Endothelial cell (in vitro differentiated cells): ENCODE results near the gene ROCK2. TPM values are rescaled to one million over a fixed set of nuclear protein-coding genes. Genes with fewer than 3 reads are reported as not detected.
"Not testable (repeated sequence)": the region's sequence is repeated elsewhere in the genome, so short reads cannot be mapped to it uniquely, and the experiment has no call there.

Source experiments
- DNase-seq: peaks from one replicate; pipeline ENCODE4 v3.0.0; 2021; ENCODE audit warnings: low spot score
- H3K27ac Mint-ChIP-seq: one replicate; pipeline ENCODE4 v1.8.0; 2021; ENCODE audit warnings: mixed read lengths, inconsistent platforms; ENCODE audit not compliant: unreplicated experiment
- H3K27me3 Mint-ChIP-seq: one replicate; pipeline ENCODE4 v1.8.0; 2021; ENCODE audit warnings: mild to moderate bottlenecking, moderate library complexity, mixed read lengths, inconsistent platforms; ENCODE audit not compliant: unreplicated experiment
- H3K36me3 Mint-ChIP-seq: one replicate; pipeline ENCODE4 v1.8.0; 2021; ENCODE audit warnings: mild to moderate bottlenecking, low read depth, mixed read lengths, inconsistent platforms; ENCODE audit not compliant: unreplicated experiment
- H3K4me1 Mint-ChIP-seq: one replicate; pipeline ENCODE4 v1.8.0; 2021; ENCODE audit warnings: mild to moderate bottlenecking, mixed read lengths, inconsistent platforms; ENCODE audit not compliant: unreplicated experiment
- H3K4me3 Mint-ChIP-seq: one replicate; pipeline ENCODE4 v1.8.0; 2021; ENCODE audit warnings: mild to moderate bottlenecking, mixed read lengths, inconsistent platforms; ENCODE audit not compliant: unreplicated experiment
- H3K9me3 Mint-ChIP-seq: one replicate; pipeline ENCODE4 v1.8.0; 2021; ENCODE audit warnings: mixed read lengths, inconsistent platforms; ENCODE audit not compliant: unreplicated experiment
- CTCF ChIP-seq: fragments of 200-600 bp; sonication (generic); IDR thresholded peaks from one replicate; pipeline ENCODE4 v1.5.0; 2021; ENCODE audit warnings: antibody characterized with exemption; ENCODE audit not compliant: unreplicated experiment
- total RNA-seq: library from RNA; stranded (reverse); fragmentation: NEBNext Ultra II Directional; extraction: Animal tissue kit (Norgen Biotek cat#: 25700); gene quantifications from one replicate; pipeline ENCODE4 v1.2.1, GENCODE V29; 2021; ENCODE audit not compliant: unreplicated experiment

Gene ROCK2
- total RNA-seq, 1 donor from 2014 or later, result 52.8 TPM

DNA sequence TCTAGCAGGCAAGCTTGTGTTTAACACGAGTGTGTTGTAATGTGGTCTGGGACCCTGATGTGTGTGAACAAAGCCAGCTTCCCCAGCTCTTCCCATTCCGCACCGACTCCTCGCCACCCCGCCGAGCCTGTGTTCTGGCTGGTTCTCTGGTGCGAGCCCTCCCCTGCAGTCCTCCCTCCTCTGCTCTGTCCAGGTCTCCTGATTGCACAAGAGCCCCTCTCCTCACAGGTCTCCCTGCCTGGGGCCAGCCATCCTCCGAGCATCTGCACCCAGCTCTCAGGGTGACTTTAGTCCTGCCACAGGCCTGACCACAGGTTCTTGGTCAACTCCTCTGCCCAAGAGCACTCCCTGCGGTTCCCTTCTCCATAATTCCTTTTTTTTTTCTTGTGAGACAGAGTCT is 175.9 kb downstream of the ROCK2 start:
- TF ChIP-seq CTCF, result no peak
- Mint-ChIP-seq H3K27me3 (peaks cover 4% of the 10 kb centered on the region), H3K4me1 (peaks cover 3% of the 10 kb centered on the region), H3K27ac (no peak overlapping the region), H3K9me3 (no peaks in the 10 kb centered on the region), H3K36me3 (no peaks in the 10 kb centered on the region), H3K4me3 (no peak overlapping the region)
- DNase-seq, result no peak

- Mint-ChIP-seq H3K9me3 (no peaks in the 10 kb centered on the region), H3K27me3 (peaks cover 4% of the 10 kb centered on the region), H3K27ac (no peak overlapping the region), H3K4me1 (peaks cover 3% of the 10 kb centered on the region), H3K4me3 (no peak overlapping the region), H3K36me3 (no peaks in the 10 kb centered on the region)
- DNase-seq, result no peak
- no peak for TF ChIP-seq CTCF
Measured at GRCh38 chr2:11166476-11166875, 178.0 kb downstream of the ROCK2 start.

DNA sequence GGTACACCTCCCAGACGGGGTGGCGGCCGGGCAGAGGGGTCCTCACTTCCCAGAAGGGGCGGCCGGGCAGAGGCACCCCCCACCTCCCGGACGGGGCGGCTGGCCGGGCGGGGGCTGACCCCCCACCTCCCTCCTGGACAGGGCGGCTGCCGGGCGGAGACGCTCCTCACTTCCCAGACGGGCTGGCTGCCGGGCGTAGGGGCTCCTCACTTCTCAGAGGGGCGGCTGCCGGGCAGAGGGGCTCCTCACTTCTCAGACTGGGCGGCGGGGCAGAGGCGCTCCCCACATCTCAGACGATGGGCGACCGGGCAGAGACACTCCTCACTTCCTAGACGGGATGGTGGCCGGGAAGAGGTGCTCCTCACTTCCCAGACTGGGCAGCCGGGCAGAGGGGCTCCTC is 179.4 kb downstream of the ROCK2 start:
- H3K36me3 Mint-ChIP-seq, H3K9me3 Mint-ChIP-seq, H3K27me3 Mint-ChIP-seq, H3K4me1 Mint-ChIP-seq, H3K27ac Mint-ChIP-seq, DNase-seq, H3K4me3 Mint-ChIP-seq: not testable (repeated sequence)

GRCh38 chr2:11163439-11164317 is 180.8 kb downstream of the ROCK2 start:
- no peak for TF ChIP-seq CTCF
- Mint-ChIP-seq H3K27ac (no peak overlapping the region), H3K4me3 (no peak overlapping the region), H3K27me3 (peaks cover 13% of the 10 kb centered on the region), H3K36me3 (no peaks in the 10 kb centered on the region), H3K4me1 (no peaks in the 10 kb centered on the region), H3K9me3 (no peaks in the 10 kb centered on the region)
- DNase-seq, result no peak

GRCh38 chr2:11161747-11162146 is 182.7 kb downstream of the ROCK2 start:
- no peaks in the 10 kb centered on the region for H3K36me3 Mint-ChIP-seq
- no peak for DNase-seq
- TF ChIP-seq CTCF, result no peak
- no peak overlapping the region for H3K27ac Mint-ChIP-seq
- no peaks in the 10 kb centered on the region for H3K4me1 Mint-ChIP-seq
- peaks cover 16% of the 10 kb centered on the region for H3K27me3 Mint-ChIP-seq
- H3K4me3 Mint-ChIP-seq, result no peak overlapping the region
- no peaks in the 10 kb centered on the region for H3K9me3 Mint-ChIP-seq
